Fibroblast of skin of back (primary cell): ENCODE data around the gene PDZD2.
"Not testable (repeated sequence)": the region's sequence is repeated elsewhere in the genome, so short reads cannot be mapped to it uniquely, and the experiment has no call there.

Source experiments
- DNase-seq: peaks from one replicate; pipeline ENCODE4 v3.0.0-alpha.2; 2013

PDZD2 gene

DNA sequence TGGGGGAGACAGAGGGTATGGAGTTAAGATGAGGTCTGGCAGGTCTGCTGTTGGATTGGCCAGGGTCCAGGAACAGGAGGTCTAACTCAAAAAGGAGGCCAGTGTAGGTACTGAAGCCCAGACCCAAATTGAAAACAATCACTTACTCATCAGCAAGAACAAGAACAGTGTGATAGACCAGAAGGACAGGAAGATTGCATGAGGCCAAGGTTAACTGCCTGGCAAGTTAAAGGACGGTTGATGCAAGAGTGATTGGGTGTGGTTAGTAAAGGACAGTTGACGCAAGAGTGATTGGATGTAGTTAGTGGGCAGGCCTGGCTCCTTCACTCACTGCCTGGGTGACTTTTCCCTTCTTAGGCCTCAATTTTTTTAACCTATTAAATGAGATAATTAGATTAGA is 132.6 kb downstream of the PDZD2 start:
- no peak for DNase-seq

DNA sequence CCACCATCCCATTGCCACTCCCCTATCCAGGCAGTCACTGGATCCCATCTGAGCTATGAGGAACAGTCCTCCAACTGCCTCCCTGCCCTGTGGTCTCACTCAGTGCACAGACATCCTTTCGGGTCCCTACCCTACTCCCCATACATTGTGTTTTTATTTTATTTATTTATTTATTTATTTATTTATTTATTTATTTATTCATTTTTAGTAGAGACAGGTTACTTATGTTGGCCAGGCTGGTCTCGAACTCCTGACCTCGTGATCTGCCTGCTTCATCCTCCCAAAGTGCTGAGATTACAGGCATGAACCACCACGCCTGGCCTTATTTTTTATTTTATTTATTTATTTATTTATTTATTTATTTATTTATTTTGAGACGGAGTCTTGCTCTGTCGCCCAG is 137.4 kb downstream of the PDZD2 start:
- not testable (repeated sequence) for DNase-seq

DNA sequence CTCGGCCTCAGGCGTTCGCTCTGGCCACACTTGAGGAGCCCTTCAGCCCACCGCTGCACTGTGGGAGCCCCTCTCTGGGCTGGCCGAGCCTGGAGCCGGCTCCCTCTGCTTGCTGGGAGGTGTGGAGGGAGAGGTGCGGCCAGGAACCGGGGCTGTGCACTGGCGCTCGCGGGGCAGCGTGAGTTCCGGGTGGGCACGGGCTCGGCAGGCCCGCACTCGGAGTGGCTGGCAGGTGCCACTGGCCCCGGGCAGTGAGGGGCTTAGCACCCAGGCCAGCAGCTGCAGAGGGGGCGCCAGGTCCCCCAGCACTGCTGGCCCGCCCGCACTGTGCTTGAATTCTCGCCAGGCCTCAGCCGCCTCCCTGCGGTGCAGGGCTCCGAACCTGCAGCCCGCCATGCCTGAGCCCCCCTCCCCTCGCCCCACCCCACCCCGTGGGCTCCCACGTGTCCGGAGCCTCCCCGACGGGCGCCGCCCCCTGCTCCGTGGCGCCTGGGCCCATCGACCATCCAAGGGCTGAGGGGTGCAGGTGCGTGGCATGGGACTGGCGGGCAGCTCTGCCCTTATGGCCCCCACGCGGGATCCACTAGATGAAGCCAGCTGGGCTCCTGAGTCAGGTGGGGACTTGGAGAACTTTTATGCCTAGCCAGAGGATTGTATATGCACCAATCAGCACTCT is 138.2 kb downstream of the PDZD2 start:
- no peak for DNase-seq

DNA sequence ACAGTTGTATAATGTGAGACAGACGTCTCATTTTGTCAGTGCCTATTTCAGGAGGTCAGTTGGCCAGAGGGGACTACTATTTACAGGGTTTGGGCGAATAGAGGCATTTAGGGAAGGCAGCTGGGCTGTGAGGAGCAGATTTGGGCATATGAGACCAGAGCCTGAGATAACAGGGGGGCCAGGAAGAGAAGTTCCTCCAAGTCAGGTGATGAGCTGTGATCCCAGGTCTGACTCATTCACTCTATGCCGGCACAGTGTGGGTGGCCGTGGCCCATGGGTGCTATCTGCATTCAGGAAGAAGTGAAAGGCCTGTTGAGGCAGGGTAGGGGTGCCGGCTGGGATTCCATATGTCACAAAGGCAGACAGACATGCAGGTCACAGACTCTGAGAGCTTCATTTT is 142.8 kb downstream of the PDZD2 start:
- DNase-seq = no peak

DNA sequence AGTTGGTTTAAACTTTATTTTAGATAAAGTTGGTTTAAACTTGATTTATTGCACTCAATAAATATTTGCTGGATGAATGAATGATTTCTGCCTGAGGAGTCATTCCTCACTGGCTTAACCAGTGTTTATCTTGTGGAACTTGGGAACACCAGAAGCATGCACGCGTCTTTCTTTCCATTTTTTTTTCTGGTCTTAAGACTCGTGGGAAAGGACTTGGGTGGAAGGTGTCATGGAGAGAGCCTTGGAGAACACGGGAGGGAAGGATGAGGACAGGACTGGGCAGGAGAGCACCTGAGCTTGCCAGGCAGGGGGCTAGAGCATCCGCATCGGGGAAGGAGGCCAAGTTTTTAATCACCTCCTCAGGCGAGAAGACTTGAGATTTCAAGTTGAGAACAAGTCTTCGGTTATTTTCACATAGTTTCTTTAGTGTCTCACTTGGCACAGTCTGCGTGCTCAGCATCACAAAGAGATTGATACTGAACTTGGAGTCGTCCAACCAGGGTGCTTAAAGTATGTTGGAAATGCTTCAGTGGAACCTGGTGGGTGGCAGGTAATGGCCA is 144.2 kb downstream of the PDZD2 start:
- no peak for DNase-seq

DNA sequence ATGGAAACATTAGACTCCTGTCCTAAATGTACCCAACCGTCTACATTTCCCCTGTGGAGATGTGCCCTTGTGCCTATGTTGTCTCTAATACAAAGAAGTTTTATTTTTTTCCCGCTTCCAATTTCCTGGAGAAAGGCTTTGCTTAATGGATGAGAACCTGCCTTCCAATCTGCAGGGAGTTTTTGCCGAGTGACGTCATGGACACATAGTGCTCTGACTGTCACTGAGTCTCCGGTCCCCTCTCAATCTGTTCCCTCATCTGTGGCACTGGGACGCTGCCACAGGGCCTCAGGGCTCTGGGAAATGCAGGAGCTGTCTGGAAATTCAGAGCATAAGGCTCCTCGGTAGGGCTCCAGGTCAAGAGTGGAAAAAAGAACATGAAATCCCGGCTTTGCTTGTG is 144.8 kb downstream of the PDZD2 start:
- no peak for DNase-seq

DNA sequence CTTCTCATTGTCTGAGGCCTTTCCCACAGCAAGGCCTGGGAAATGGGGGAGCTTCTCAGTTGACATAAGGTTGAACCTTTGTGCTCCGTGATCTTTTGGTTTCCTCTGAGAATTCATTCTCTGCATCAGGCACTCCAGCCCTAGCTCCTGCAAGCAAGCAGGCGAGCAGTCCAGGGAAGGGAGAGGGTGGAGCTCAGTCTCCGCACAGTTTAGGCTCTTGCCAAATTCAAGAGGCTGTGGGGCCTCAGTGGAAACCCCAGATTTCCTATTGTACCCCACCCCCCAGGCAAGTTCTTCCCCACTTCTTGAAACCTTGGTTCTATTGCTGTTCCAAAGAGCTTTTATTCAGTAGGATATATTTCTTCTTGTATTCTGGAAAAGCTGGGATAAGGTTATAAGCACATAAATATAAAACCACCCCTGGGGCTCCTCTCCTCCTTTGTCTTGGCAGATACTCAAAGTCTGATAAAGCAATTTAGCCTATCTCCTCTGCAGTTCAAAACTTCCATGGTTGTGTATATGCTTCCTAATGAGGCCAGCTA is 147.2 kb downstream of the PDZD2 start:
- no peak for DNase-seq

DNA sequence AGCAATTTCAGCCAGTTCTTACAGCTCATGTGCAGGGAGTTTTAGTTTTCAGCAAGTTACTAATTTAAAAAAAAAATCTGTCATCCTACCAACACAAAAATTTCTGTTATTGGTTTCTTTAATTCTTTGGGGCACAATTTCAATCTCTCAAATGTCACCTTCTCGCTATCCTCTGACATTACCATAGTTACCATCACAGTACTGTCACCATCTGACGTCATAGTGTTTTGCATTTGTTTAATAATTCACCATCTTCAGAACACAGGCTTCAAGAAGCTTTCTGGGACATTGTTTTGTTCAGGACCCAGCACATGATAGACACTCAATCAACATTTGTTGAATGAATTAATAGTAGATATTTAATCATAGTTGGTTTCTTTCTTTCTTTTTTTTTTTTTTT is 155.1 kb downstream of the PDZD2 start:
- no peak for DNase-seq

DNA sequence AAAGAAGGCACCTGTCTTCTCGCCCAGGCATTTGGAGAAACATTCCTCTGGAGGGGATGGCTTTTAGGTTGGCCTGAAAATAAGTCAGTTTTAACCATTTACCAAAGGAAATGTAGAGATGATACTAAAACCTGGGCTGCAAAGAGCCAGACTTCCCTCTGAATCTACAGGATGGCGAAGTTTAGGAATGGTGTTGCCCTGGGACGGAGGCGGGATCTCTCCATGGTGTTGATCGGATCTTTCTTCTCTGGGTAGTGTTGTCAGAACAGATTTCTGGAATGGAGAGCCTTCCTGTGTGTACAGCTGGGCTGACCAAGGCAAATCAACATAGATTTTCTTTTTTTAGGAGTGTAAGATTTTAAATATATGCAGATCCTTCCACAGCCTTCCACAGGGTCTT is 159.2 kb downstream of the PDZD2 start:
- no peak for DNase-seq

DNA sequence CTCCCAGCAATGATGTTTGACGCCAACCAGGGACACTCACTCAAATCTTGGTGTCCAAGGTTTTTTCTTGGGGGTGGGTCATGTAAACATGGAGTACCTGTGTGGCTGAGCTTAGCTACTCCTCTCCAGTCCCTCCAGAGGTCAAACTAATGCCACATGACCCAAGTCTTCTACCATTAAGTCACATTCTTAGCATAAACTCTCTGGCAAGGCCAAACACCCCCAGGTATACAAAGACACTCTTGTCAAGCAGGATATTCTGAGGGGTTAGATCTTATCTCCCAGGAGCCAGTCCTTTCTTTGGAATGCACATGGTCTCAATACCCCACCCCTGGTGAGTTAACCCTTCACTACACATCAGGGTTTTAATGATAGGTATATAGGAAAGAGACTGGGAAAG is 161.4 kb downstream of the PDZD2 start:
- no peak for DNase-seq

DNA sequence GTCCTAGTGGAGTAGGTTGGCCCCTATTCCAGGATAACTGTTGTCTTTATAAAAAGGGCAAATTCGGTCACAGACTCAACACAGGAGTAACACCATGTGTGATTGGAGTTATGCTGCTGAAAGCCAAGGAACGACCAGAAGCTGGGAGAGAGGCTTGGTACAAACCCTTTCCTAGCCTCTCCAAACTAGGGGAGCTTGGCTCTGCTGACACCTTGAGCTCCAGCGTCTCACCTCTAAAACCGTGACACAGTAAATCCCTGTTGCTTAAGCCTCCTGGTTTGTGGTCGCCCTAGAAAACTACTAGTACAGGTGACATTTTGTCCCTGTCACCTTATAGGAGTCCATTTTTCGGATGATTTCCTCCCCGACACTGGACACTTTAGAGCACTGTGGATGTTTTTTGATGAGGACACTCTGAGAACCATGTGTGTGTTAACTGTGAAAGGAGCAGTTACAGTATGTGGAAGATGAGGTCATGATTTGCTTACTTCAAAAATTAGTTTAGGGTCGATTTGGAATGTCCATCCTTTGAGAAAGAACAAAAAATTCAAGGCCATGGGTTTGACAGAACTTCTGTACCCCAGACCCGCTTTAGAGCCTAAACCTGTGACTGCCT is 167.0 kb downstream of the PDZD2 start:
- no peak for DNase-seq

DNA sequence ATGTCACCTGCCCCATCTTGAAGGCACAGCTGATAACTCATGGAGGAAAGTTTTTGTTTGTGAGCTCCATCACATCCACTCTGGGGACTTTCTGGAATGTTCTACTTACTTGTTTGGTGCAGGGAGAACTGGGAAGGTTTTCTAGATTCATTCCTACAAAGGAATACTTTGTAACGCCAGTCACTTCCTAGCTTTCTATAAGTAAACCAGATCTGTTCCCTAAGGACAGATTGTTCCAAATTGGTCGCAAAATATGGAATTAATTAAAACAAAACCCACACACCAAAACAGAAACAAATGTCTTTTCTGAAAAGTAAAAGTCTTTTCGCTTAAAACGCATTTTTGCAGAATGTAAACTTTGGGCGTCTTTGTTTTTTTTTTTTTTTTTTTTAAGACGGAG is 167.6 kb downstream of the PDZD2 start:
- peak; percentile 40 for DNase-seq

DNA sequence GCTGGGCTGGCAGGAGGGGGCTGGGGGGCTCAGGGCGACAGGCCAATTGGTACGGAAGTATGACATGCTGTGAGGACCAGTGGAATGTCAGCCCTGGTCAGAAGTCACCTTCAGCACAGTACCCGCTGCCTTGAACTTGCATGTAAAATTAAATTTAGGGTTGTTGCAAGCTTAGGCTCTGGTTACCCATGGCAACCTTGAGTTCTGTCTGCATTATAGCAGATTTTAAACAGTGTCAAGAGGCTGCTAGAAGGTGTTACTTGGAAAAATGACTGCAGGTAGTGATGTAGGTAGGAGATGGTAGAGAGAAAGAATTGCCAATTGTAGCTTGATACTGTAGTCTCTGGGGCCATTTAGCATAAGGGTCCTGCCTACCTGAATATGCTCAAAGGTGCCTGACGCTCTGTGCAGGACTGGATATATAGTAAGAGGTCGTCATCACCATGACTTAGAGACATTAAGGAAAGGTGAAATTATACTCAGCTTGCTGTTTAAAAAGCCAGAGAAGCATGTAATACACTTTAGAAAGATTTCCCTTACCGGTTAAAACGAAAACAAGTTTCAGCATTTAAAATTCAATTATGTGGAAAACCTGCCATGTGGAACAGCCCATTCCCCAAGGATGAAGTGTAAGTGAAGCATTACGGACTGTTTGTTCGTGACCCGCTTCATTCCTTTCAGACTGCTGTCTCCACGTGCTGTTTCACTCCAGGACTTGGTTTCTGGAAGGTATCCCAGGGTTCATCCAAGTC is 169.0 kb downstream of the PDZD2 start:
- DNase-seq = no peak

DNA sequence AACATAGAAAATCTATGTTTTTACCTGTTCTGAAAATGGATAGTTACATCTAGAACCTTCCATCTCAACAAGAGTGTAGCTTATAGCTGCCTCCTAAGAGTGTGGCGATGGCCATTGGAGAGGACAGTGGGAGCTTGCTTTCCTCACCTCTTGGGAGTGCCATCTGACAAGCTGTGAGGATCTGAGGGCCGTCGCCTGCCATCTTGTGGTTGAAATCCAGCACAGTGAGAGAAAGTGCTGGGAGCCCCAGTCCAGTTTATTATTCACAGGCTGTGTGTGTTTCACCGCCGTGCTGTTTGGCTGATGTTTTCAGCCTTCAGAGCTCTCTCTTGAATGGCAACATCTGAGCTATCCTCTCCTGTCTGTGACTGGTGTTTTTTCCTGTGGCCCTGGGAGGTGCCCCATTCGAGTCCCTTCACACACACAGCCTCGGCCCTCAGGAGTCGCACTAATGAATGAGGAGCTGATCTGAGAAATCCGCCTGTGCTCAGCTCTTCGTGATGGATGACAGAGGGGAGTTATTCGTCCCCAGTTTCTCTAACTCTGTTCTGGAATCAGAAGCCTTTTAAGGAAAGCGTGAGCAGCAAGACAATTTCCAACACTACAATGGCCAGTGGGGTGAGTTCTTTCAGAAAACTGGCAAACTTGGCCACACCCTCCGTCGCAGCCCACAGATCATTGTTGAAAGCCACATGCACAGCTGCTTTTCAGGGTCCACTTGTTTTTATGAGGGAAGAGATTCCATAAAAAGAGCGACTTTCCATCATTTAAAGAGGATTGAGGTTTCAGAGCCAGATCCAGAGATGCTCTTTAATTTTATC is 170.3 kb downstream of the PDZD2 start:
- peak; percentile 76 for DNase-seq

DNA sequence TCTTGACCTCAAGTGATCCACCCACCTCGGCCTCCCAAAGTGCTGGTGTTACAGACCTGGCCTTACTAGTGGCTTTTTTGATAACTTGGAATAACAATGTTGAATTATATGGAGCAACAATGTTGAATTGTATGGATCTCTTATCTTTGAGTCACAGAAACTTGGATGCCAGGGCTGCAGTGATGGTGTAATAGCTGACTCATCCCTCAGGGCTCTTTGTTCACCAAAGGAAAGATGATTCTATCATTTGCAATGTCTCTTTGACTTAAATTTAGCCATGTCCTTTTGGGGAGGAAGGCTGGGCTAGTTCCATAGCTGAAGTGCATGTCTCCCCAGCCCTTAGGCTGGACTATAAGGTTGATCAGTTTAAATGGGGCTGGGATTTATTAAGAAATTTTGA is 172.3 kb downstream of the PDZD2 start:
- peak; percentile 93 for DNase-seq

DNA sequence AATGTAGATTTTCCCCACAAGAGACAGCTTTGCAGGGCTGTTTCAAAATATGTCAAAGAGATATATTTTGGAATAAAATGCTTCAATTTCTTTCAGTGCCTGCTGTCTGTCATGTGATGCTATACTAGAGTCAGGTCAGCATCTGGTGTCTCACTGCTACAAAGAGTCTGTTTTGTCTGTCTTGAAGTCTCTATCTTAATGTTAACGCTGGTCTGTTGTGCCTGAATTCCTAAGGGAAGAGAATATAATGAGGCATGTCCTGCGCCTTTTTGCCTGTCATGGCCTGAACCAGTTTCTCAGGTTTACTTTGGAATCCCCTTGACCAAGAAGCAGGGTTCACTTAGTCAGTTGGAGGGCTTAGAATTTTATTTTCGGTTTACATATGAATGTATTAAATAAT is 176.4 kb downstream of the PDZD2 start:
- DNase-seq = no peak

DNA sequence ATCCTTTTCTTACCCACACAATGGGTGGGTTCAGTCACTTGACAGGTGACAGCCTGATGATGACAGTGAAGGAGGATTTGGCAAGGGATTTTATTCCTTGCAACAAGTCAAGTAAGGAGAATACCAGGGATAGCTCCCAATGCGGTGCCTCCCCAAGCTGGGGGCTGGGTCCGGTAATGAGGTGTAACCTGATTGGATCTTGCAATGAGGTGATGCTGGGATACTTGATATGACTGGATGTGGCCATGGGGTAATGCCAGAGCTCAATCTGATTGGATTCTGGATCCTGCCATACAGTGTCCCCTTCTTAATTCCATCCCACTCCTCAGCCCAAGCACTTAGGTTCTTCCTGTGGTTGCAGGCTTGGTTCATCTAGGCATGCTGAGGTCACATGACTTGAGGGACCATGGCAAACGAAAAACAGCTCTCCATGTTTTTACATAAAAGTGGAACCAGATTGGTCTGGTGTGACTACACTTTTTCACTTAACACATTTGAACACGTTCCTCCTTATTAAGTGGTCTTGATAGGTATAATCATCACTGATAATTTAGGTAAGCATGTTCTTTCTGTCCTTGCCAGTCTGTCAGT is 181.1 kb downstream of the PDZD2 start:
- no peak for DNase-seq

DNA sequence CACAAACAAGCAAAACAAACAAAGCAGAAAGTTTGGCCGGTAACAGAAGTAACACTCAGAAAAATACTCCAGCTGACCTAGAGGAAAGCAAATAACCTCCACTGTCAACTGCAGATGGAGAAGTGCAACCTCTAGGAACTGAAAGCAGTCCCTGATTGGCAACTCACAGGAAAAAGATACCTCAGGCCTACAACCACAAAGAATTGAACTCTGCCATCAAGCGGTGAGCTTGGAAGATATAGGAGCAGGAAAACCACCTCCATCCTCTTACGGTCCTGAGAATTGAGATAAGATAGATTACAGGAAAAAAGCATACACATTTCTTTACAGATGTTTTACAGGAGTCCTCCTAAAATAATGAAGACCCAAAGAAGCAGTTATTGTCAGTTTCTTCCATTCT is 184.5 kb downstream of the PDZD2 start:
- DNase-seq = no peak

DNA sequence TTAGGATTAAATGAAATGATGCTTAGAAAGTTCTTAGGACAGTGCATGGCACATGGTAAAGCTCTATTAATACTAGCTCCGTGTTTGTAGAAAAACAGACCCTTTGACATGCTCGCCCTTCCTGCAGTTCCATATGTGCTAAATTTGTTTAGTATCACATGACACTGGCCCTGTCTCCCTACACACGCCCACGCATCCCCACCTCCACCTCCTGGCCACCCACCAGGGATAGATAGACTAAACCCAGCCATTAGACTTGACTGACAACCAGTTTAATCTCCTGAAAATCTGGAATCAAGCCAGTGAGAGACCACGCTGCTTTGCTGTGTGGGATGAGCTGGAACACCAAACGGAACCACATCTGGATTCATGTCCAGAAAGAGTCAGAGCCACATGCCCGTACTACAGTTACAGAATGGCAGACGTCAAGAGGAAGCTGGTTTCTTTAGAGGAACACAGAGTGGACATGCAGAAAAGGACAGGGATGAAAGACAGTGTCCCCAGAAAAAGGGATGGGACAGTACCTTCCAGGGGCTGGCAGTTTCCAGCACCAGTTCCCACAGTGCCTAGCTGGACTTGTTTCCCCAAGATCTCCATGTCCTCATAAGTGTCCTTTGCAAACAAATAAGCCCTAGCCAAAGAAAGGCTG is 186.1 kb downstream of the PDZD2 start:
- DNase-seq = no peak

DNA sequence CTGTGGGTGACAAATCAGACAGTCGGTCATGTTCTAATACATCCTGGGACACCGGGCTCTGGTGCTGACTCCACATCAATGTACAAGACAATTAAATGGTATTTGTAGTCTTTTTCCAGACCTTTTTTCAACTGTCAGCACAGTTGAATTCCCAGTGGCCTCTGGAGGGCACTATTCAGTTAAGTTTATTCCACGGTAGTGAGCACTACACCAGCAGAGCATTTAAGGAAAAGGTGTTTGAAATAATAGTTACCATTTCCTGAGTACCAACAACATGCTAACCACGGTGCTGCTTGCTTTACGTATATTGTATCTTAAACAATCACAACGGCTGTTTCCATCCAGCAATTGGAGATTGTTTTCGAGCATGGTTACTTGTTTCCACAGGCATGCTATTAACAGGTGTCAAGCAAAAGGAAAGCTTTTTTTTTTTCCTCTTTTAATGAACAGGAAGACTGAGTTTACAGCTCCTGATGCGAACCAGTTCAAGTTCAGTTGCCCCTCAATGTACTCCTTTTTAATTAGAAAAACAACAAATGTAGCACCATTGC is 186.7 kb downstream of the PDZD2 start:
- peak; percentile 63 for DNase-seq

DNA sequence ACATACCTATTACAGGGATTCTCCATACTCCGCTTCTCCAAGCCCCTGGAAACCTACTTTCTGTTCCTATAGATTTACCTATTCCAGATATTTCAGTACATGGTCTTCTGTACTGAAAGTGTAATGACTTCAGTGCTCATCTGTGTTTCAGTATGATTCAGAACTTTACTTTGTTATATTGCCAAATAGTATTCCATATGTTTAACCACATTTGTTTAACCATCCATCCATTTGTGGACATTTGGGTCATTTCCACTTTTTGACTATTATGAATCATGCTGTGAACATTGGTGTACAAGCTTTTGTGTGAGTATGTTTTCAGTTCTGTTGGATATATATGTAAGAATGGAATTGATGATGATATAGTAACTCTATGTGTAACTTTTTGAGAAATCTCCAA is 188.9 kb downstream of the PDZD2 start:
- peak; percentile 75 for DNase-seq
